Measurements from ENCODE around the gene CD68. TPM values are rescaled to one million over a fixed set of nuclear protein-coding genes. Genes with fewer than 3 reads are reported as not detected.

The CD68 gene
- total RNA-seq, 2 experiments from 2014 or later: 0.44 to 0.54 TPM

DNA sequence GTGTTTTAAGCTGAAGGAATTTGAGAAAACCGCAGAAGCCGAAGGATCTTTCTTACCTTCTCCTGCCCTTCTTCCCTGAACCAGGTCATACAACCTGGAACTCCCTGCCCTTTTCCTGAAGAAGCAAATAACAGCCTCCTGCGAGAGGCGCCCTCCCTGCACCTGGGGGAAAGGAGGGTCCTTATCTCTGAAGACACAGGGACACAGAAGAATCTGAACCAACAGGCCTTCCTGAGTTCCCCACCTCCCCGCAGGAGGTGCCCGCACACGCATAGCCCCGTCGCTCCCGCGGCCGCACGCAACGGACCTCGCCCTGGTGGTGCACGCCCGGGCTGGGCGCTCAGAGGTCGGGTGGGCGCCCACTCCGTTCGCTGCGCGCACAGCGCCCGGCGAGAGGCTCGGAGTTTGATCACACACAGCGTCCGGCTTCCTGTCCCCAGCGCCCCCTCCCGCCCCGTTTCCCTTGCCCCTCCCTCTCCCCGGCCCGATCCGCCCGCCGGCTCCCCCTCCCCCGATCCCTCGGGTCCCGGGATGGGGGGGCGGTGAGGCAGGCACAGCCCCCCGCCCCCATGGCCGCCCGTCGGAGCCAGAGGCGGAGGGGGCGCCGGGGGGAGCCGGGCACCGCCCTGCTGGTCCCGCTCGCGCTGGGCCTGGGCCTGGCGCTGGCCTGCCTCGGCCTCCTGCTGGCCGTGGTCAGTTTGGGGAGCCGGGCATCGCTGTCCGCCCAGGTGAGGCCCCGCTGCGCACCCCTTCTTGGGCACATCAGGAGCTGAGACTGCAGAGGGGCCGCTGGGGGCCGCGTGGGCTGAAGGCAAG lies 30.6 kb upstream of the CD68 start, which contains the start of gene TNFSF12:
Gene TNFSF12, plus strand, starts transcription at position 474 of the 816 bp plus-strand sequence. Its CDS starts 96 bp downstream, at position 570.
- H3K36me3 ChIP-seq (ENCODE audit: insufficient read depth, low read length): no peaks in the 10 kb centered on the region
- intact Hi-C loops (cut with micrococcal nuclease; ENCODE audit: unreplicated experiment): no loop called here
- H3K4me1 ChIP-seq (ENCODE audit: insufficient read depth, low read length, poor library complexity, severe bottlenecking): peaks cover 14% of the 10 kb centered on the region

DNA sequence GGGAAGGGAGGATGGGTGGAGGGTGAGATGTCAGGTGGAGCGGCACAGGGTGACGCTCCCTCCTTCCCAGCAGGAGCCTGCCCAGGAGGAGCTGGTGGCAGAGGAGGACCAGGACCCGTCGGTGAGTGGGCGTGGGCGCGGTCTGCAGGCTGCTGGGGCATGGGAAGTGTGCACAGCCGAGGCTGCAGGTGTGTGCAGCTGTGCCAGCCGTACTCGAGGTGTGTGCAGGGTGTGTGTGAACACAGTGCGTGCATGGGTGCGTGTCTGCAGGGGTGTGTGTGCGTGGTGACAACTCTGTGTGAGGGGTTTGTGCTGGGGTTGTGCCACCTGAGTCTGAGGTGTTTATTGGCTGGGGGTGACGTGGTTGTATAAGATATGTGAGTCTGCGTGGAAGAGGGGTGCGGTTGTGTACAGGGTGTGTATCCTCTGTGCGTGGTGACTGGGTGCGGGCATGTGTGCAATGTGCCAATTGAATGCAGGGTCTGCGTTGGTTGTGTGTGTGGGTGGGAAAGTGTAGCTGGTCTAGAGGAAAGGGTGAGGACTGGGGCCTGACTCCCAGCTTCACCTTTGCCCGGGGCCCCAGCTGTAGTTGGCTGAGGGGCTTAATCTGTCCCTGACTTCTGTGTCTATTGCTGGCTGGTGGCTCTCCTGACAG lies 29.9 kb upstream of the CD68 start:
- Histone ChIP-seq H3K36me3 (ENCODE audit: insufficient read depth, low read length) (no peaks in the 10 kb centered on the region), H3K27ac (ENCODE audit: low read depth, low read length, poor library complexity, severe bottlenecking) (no peak overlapping the region), H3K9me3 (ENCODE audit: low read length) (no peaks in the 10 kb centered on the region), H2AFZ (ENCODE audit: low read length) (no peak overlapping the region), H4K20me1 (ENCODE audit: insufficient read depth, low read length) (no peaks in the 10 kb centered on the region), H3K9me2 (ENCODE audit: insufficient read depth, low read length) (no peaks in the 10 kb centered on the region), H3K4me1 (ENCODE audit: insufficient read depth, low read length, poor library complexity, severe bottlenecking) (peaks cover 14% of the 10 kb centered on the region), H3K79me2 (ENCODE audit: insufficient read depth, low read depth, low read length) (no peaks in the 10 kb centered on the region), H3K4me3 (ENCODE audit: low read depth, low read length, poor library complexity, severe bottlenecking) (no peak overlapping the region), H3K4me2 (ENCODE audit: low read length) (no peak overlapping the region)
- DNase-seq (ENCODE audit: low spot score): no peak
- CTCF ChIA-PET (ENCODE audit: unreplicated experiment): no interaction called here
- BruUV-seq (replicated peaks): no TSS peak
- POLR2A ChIA-PET: no interaction called here
- TF ChIP-seq EZH2phosphoT487 (IDR thresholded peaks at IDR 0.05; ENCODE audit: borderline replicate concordance, low read depth, low read length): no peak
- TF ChIP-seq, protein P1, sequence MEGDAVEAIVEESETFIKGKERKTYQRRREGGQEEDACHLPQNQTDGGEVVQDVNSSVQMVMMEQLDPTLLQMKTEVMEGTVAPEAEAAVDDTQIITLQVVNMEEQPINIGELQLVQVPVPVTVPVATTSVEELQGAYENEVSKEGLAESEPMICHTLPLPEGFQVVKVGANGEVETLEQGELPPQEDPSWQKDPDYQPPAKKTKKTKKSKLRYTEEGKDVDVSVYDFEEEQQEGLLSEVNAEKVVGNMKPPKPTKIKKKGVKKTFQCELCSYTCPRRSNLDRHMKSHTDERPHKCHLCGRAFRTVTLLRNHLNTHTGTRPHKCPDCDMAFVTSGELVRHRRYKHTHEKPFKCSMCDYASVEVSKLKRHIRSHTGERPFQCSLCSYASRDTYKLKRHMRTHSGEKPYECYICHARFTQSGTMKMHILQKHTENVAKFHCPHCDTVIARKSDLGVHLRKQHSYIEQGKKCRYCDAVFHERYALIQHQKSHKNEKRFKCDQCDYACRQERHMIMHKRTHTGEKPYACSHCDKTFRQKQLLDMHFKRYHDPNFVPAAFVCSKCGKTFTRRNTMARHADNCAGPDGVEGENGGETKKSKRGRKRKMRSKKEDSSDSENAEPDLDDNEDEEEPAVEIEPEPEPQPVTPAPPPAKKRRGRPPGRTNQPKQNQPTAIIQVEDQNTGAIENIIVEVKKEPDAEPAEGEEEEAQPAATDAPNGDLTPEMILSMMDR (conservative IDR thresholded peaks at IDR 0.05; ENCODE audit: low read length): no peak
- intact Hi-C loops (cut with micrococcal nuclease; ENCODE audit: unreplicated experiment): no loop called here

More for the DNA sequence above, 30.6 kb upstream of the CD68 start, which contains the start of gene TNFSF12:
- CTCF ChIA-PET (ENCODE audit: unreplicated experiment): no interaction called here
- Histone ChIP-seq H2AFZ (ENCODE audit: low read length) (no peak within 1 kb of the TSS), H3K27ac (ENCODE audit: low read depth, low read length, poor library complexity, severe bottlenecking) (no peak within 1 kb of the TSS), H3K9me2 (ENCODE audit: insufficient read depth, low read length) (no peaks in the 10 kb centered on the region), H3K79me2 (ENCODE audit: insufficient read depth, low read depth, low read length) (no peaks in the 10 kb centered on the region), H3K4me2 (ENCODE audit: low read length) (no peak within 1 kb of the TSS), H3K9me3 (ENCODE audit: low read length) (no peaks in the 10 kb centered on the region), H4K20me1 (ENCODE audit: insufficient read depth, low read length) (no peaks in the 10 kb centered on the region), H3K4me3 (ENCODE audit: low read depth, low read length, poor library complexity, severe bottlenecking) (no peak within 1 kb of the TSS)
- POLR2A ChIA-PET: interaction anchor here (2.0 kb wide), 1 partner anchor 12 kb away, joined by 9 read pairs; no protein-coding TSS in a partner anchor
- no TSS peak for BruUV-seq (replicated peaks)
- TF ChIP-seq EZH2phosphoT487 (IDR thresholded peaks at IDR 0.05; ENCODE audit: borderline replicate concordance, low read depth, low read length): no peak
- TF ChIP-seq, protein P1 (conservative IDR thresholded peaks at IDR 0.05; ENCODE audit: low read length): no peak
- DNase-seq (ENCODE audit: low spot score): no peak

Measured in OCI-LY7 (cell line).